Fibroblast of the aortic adventitia (primary cell): ENCODE data around the gene HUNK. TPM values are rescaled to one million over a fixed set of nuclear protein-coding genes. Genes with fewer than 3 reads are reported as not detected.

Source experiments
- DNase-seq: peaks from one replicate; pipeline ENCODE4 v3.0.0-alpha.2; 2010; ENCODE audit warnings: low read depth
- H3K4me3 ChIP-seq: 2 replicates; pipeline ENCODE4 v1.5.1; 2011; ENCODE audit warnings: low read depth, mild to moderate bottlenecking, control low read depth, low read length, moderate library complexity
- total RNA-seq: library from RNA; depleted of rRNA; stranded (reverse); fragments of >200 nt; gene quantifications from 2 replicates; pipeline ENCODE4 v1.2.3, GENCODE V29; 2012; ENCODE audit warnings: low replicate concordance
- TF ChIP-seq, protein P1 (sequence below): IDR thresholded peaks from 2 replicates; pipeline ENCODE4 v1.5.1; 2011; ENCODE audit warnings: mild to moderate bottlenecking, low read length, control low read depth, inconsistent platforms; ENCODE audit not compliant: insufficient read depth

Gene HUNK
- total RNA-seq, 1 donor = 0.45 TPM

DNA sequence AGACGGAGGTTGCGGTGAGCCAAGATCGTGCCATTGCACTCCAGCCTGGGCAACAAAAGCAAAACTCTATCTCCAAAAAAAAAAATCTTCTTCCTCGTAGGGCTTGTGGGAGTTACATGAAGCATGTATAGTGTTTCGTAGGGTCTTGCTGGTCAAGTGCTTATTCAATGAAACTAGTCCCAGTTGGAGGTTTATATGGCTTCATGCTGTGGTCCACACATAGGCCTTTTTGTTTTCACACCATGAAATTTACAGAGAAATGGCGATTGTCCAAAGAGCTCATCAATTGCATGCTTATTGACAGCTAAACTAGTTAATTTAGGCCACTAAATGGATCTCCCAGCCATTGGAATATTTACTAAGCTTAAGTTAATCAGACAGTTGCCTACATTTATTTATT, 29.6 kb downstream of the HUNK start:
- no peak overlapping the region for H3K4me3 ChIP-seq
- DNase-seq = no peak
- TF ChIP-seq, protein P1, sequence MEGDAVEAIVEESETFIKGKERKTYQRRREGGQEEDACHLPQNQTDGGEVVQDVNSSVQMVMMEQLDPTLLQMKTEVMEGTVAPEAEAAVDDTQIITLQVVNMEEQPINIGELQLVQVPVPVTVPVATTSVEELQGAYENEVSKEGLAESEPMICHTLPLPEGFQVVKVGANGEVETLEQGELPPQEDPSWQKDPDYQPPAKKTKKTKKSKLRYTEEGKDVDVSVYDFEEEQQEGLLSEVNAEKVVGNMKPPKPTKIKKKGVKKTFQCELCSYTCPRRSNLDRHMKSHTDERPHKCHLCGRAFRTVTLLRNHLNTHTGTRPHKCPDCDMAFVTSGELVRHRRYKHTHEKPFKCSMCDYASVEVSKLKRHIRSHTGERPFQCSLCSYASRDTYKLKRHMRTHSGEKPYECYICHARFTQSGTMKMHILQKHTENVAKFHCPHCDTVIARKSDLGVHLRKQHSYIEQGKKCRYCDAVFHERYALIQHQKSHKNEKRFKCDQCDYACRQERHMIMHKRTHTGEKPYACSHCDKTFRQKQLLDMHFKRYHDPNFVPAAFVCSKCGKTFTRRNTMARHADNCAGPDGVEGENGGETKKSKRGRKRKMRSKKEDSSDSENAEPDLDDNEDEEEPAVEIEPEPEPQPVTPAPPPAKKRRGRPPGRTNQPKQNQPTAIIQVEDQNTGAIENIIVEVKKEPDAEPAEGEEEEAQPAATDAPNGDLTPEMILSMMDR = no peak

DNA sequence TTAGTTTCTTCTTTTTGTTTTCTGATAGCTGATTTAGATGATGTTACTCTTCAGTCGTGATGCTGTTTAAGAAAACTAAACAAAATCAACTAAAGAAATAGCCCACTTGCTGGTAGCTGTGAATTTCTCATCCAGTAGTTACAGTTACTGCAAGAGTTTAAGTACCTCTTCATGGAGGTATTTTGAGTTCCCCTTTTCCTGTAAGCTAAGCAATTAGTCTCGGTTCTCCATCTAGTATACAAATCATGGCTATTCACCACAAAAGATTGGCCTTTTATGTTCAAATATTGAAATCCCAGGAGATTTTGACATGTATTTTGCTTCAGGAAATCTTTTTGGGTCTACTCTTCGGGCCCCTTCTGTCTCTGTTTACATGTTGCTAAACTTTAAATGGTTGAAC, 31.1 kb downstream of the HUNK start:
- TF ChIP-seq, protein P1 = no peak
- DNase-seq = no peak
- no peak overlapping the region for H3K4me3 ChIP-seq

DNA sequence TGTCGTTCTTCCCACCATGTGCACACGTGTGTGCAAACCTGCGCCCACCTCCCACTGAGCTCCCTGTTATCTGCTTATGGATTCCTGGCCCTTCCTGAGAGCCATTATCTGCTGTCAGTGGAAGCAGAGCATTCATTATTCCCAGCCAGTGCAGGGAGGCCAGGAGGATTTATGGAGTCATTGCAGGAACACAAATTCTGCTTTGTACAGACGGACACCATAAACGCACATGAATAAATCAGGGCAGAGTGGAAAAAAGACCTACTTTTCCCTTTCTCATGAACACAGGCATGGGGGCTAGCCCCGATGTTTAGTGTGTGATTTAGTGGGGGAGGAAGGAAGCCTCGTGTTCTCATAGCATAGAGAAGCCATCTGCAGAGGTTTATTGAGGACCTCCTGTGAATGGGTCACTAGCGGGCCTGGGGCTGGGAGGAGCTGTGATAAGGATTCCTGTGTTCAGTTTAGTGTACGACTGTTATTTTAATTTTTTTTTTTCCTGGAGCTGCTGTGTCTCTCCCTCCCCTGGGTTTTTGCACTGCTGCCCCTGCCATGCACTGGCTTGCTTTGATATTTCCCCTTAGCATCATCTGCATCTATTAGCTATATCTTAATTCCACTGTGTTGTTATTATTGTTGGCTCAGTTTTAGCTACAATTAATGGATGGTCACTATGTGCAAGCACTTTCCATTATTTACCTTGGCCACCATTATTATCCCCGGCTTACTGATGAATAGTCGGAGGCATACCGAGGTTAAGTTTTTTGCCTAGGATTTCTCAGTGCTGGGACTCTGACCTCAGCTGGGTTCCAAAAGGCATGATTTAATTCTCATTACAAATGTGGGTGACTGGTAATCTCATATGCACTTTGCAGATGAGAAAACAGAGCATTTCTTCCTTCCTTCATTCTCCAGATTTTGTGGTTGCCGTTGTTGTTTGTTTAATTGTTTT, 33.0 kb downstream of the HUNK start:
- H3K4me3 ChIP-seq = no peak overlapping the region
- TF ChIP-seq, protein P1 = no peak
- DNase-seq = no peak

DNA sequence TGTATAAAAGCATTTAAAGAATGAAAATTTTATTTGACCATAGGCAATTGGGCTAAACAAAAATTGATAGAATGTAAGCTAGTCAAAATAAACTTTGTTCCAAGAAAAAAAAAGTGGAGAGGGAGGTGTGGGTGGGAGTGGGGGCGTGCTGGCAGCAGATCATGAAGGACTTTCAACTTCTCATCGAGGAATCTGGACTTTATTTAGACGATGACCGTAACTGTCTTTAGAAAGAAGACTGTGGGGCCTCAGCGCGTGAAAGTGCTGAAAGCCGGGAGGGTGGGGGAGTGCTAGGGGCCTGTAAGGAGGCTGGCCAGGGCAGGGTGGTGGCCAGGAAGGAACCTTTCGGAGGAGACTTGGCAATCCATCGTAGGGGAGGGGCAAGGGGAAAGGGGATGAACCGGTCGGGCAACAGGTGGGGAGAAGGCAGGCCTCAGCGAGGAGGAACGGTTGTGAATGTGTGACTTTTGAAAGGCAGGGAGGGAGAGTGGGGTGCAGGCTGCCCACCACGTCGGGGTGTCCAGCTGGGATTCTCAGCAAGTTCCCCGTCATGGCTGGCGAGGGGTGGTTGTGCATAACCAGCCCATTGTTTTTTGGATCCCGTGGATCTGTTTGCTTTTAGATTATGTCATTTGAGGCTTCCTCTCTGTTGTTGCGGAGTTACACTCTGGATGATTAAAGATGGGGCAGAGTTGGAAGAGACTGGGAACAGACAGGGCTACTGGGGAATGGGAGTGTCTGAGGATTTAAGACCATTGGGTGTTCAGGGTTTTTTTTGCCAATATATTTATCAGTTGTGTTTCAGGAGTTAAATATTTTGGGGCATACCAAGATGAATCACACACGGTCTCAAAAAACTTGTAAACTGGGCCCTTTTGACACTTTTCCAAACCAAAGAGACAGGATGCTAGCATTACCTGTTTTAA, 35.5 kb downstream of the HUNK start:
- DNase-seq = no peak
- no peak overlapping the region for H3K4me3 ChIP-seq
- TF ChIP-seq, protein P1 = no peak

DNA sequence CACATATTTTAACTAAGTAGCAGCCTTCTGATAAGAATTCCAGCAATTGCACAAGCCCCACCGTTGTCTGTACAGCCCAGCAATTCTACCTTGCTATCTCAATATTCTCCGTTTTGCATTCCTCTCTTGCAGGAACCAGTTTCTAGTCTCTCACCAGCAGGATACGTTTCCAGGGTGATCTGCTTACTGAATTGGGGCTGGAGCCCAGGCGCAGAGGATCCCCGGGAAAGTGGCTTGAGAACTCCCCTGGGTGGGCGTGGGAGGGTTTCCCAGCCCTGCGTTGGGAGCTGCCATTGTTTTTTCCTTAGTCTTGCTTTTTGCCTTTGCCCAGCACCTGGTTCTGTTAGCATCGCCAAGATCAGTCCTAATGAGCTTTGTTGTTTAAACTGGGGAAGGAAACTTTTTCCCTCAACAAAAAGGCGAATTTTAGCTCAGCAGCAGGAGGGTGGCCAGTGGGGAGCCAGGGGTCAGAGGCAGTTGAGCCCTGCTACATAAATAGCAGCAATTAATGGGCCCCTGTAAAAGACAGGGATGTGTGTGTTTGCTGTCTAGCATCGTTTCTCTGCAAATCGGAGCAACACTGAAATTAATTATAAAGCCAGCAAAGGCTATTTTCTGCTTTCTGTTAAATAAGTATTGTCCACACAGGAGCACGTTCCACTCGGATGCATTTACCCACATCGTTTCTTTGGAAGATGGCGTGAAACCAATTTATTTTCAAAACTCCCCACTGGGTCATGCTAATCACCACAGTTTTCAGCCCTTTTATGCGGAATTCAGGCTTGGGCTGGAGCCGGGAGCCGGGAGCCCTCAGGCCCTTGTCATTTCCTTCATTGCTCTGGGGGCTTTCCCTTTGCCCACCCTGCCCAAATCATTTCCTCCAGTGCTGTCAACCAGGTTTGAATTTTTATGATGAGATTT, 36.6 kb downstream of the HUNK start:
- no peak for DNase-seq
- H3K4me3 ChIP-seq = no peak overlapping the region
- TF ChIP-seq, protein P1 = no peak

DNA sequence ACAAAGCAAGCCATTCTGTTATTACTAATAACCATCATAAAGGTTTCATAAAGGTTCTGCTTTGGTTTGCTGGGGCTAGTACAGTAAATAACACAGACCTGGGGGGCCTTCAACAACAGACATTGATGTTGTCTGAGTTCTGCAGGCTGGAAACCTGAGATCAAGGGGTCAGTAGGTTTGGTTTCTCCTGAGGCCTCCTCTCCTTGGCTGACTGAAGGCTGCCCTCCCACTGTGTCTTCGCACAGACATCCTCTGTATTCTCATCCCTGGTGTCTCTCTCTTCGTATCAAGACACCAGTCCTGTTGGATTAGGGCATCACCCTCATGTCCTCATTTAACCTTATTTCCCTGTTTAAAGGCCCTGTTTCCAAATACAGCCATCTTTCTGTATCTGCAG, 37.3 kb downstream of the HUNK start:
- H3K4me3 ChIP-seq = no peak overlapping the region
- no peak for DNase-seq
- TF ChIP-seq, protein P1 = no peak
